Colonic mucosa (tissue), 4 donors: ENCODE results near the gene PSTPIP1. TPM values are rescaled to one million over a fixed set of nuclear protein-coding genes. Genes with fewer than 3 reads are reported as not detected.

Experiments used
- DNase-seq: peaks from one replicate; pipeline ENCODE4 v3.0.0-alpha.2; 2020
- H3K27ac ChIP-seq: fragments of 200-600 bp; one replicate; pipeline ENCODE4 v1.8.0; 2021
- H3K27me3 ChIP-seq: fragments of 200-600 bp; one replicate; pipeline ENCODE4 v1.8.0; 2021
- H3K36me3 ChIP-seq: fragments of 200-600 bp; one replicate; pipeline ENCODE4 v1.8.0; 2021
- H3K4me1 ChIP-seq: fragments of 200-600 bp; one replicate; pipeline ENCODE4 v1.8.0; 2021; ENCODE audit warnings: mild to moderate bottlenecking
- H3K4me3 ChIP-seq: fragments of 200-600 bp; one replicate; pipeline ENCODE4 v1.8.0; 2021
- H3K9ac ChIP-seq, 2 donors: one replicate each; pipeline ENCODE4 v1.7.0; 2013; ENCODE audit warnings: control low read depth in 2 of 2, low read depth in 2 of 2, low read length in 2 of 2
- H3K9me3 ChIP-seq: fragments of 200-600 bp; one replicate; pipeline ENCODE4 v1.8.0; 2021
- intact Hi-C: fragments of 100-400 bp; cut with DNase I; formaldehyde crosslinking; loops from one replicate; pipeline ENCODE4 v1.14.1; 2022
- total RNA-seq, 2 donors: library from RNA; stranded (reverse); fragmentation: NEBNext Ultra II Directional in 1 of 2; extraction: Animal tissue kit (Norgen Biotek cat#: 25700) in 1 of 2; gene quantifications; one replicate each; pipeline ENCODE4 v1.2.1, GENCODE V29; 2021
- TF ChIP-seq, protein P1 (sequence below): fragments of 200-600 bp; IDR thresholded peaks from one replicate; pipeline ENCODE4 v1.8.0; 2022; ENCODE audit warnings: antibody characterized with exemption, mild to moderate bottlenecking
- donor health status: healthy.
- donor health status: DM: no; HTN: no; CAD: no.
- donor health status: DM: no; HTN: no; CAD: no.

The PSTPIP1 gene
- total RNA-seq, 2 donors from 2014 or later, result 3.7 to 4.2 TPM

DNA sequence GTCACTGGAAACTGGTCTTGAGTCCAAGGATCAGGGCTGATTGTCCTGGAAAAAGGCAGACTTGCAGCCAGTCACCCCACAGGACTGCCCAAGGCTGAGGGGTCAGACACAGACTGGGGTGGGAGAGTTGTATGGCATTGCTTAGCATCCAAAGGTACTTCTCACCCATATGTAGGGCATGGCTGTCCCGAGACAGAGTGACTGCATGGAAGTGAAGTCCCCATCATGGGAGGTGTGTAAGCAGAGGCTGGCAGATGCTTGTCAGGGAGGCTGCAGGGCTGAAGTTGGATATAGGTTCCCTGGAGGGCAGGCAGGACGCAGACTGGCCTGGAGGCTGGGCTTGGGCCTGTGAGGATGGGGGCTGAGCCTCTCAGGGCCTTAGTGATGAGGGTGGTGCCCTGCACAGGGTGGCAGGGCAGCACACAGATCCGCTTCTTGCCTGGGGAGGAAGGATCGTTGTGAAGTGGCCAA is 31.1 kb downstream of the PSTPIP1 start:
- intact Hi-C loops, result no loop called here
- Histone ChIP-seq H3K9ac (no peak overlapping the region), H3K4me3 (no peak overlapping the region), H3K27ac (no peak overlapping the region), H3K4me1 (peaks cover 5% of the 10 kb centered on the region), H3K27me3 (no peaks in the 10 kb centered on the region), H3K9me3 (no peaks in the 10 kb centered on the region), H3K36me3 (no peaks in the 10 kb centered on the region)
- TF ChIP-seq, protein P1, sequence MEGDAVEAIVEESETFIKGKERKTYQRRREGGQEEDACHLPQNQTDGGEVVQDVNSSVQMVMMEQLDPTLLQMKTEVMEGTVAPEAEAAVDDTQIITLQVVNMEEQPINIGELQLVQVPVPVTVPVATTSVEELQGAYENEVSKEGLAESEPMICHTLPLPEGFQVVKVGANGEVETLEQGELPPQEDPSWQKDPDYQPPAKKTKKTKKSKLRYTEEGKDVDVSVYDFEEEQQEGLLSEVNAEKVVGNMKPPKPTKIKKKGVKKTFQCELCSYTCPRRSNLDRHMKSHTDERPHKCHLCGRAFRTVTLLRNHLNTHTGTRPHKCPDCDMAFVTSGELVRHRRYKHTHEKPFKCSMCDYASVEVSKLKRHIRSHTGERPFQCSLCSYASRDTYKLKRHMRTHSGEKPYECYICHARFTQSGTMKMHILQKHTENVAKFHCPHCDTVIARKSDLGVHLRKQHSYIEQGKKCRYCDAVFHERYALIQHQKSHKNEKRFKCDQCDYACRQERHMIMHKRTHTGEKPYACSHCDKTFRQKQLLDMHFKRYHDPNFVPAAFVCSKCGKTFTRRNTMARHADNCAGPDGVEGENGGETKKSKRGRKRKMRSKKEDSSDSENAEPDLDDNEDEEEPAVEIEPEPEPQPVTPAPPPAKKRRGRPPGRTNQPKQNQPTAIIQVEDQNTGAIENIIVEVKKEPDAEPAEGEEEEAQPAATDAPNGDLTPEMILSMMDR, result no peak
- DNase-seq, result peak; percentile 15

DNA sequence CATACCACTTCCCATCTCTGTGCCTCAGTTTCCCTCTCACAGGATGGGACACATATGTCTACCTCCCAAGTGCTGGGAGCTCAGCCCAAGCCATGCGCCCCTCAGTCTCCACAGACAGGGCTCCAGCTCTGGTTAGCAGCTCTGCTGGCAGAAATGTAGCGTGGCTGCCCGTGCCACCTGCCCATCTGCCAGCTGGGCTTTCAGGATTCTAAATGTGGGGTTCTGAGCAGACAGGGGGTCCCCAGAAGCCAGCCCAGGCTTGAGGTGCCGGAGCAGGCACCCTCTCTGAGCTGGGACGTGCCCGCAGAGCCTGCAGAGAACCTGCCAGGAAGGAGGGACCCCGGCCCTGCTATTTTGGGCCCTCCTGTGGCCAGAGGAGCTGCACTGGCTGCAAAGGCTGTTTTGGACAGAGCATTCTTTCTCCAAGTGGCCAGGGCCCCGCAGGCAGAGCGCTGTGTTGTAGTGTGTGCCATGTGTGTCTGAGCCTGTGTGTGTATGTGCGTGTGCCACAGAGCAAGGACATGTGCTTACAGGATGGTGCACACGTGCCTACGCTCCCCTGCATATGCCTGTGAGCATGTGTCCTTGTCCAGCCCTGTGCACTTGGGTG is 31.7 kb downstream of the PSTPIP1 start:
- H3K4me3 ChIP-seq, result no peak overlapping the region
- peak; percentile 10 for DNase-seq

DNA sequence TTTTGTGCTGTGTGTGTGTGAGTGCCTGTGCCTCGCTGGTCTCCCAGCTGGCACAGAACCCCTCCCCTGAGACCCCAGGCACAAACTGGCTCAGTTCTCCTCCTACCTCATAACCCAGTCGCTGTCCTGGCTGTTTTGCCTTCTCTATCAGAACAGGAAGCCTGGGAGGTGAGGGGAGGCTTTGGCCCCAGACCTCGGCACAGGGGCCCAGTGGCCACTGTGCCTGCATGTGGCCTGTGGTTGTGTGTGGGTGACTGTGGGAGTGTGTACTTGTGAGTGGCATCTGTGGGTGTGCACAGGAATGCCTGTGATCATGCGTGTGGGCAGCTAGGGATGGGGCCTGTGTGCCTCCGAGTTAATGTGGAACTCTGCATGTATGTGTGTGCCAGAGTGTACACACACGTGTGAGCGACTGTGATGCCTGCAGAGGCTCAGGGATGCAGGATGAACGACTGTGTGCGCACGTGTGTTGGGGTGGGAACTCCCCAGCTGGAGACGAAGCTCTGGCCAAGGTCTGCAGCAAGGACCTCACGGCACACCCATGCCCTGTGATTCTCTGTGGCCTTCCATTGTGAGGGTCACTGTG is 32.3 kb downstream of the PSTPIP1 start:
- Histone ChIP-seq H3K4me3 (no peak overlapping the region), H3K36me3 (no peaks in the 10 kb centered on the region), H3K27ac (no peak overlapping the region), H3K27me3 (no peaks in the 10 kb centered on the region), H3K9me3 (no peaks in the 10 kb centered on the region), H3K4me1 (peaks cover 5% of the 10 kb centered on the region), H3K9ac (no peak overlapping the region)
- intact Hi-C loops, result no loop called here
- DNase-seq, result peak; percentile 15
- TF ChIP-seq, protein P1, result no peak

More for the DNA sequence above, 31.7 kb downstream of the PSTPIP1 start:
- Histone ChIP-seq H3K27ac (no peak overlapping the region), H3K4me1 (peaks cover 5% of the 10 kb centered on the region), H3K27me3 (no peaks in the 10 kb centered on the region), H3K9me3 (no peaks in the 10 kb centered on the region), H3K36me3 (no peaks in the 10 kb centered on the region), H3K9ac (no peak overlapping the region)
- TF ChIP-seq, protein P1, result no peak
- intact Hi-C loops, result no loop called here

DNA sequence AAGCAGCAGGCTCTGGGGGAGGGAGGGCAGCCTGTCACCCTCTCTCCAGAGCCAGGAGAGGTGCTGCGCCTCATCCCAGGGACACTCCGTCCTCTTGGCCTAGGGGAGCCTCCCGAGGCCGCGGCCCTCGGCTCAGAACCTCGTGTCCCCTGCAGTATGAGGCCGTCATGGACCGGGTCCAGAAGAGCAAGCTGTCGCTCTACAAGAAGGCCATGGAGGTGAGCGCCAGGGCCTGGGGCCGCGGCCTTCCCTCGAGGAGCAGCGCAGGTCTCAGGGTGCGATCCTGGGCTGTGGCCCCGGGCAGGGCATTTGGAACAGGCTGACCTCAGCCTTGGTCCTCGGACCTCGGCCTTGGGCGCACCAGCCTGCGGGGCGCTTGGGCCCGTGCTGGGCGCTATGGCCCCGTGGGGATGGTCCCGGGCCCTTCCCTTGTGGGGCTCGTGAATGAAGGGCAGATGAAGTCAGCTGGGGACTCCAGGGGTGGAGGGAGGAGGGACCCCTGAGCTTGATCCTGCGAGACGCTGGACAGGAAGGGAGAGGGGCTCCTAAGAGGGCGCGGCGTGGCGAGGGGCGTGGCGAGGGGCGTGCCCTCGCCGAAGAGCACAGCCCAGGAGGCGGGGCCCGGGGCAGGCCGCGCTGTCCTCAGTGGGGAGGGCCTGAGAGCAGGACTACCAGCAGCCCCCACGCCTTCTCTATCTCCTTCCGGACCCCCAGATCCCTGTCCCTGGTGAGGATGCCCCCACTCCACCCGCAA is 32.9 kb downstream of the PSTPIP1 start:
- H3K9me3 ChIP-seq, result no peaks in the 10 kb centered on the region
- peaks cover 5% of the 10 kb centered on the region for H3K4me1 ChIP-seq
- H3K27me3 ChIP-seq, result no peaks in the 10 kb centered on the region
- H3K4me3 ChIP-seq, result peak overlapping the region; percentile 12
- peak; percentile 26 for DNase-seq
- TF ChIP-seq, protein P1, result no peak
- no peaks in the 10 kb centered on the region for H3K36me3 ChIP-seq
- peak overlapping the region in 1 of 2 donors; percentile 17 for H3K9ac ChIP-seq
- intact Hi-C loops, result no loop called here
- no peak overlapping the region for H3K27ac ChIP-seq

DNA sequence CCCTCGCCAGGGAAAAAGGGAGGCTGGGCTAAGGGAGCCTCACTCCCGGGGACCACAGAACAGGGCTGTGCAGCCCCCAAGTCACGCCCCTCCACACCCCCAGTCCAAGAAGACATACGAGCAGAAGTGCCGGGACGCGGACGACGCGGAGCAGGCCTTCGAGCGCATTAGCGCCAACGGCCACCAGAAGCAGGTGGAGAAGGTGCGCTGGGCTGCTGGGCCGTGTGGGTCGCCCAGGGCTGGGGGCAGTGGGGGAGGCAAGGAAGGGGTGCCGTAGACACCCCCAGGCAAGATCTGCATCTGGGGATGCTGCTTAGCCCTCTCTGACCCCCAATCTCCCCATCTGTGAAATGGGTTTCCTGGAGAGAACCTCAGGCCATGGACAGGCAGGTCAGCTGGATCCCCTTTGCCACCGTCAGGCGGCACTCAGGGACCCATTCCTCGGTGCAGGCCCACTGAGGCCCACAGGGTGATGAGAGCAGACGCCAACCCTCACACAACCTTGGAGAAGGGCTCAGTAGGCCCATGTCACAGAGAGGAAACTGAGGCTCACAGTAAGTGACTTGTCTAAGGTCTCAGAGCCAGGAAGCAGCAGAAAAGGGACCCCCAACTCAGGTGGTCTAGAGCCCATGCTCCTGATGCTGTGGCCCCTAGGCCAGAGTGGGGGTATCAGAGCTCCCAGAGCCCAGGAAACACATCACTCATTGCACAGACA is 33.7 kb downstream of the PSTPIP1 start:
- intact Hi-C loops, result no loop called here
- Histone ChIP-seq H3K9me3 (no peaks in the 10 kb centered on the region), H3K27me3 (no peaks in the 10 kb centered on the region), H3K36me3 (no peaks in the 10 kb centered on the region), H3K4me1 (peaks cover 5% of the 10 kb centered on the region), H3K9ac (peak overlapping the region in 1 of 2 donors; percentile 17), H3K27ac (no peak overlapping the region), H3K4me3 (no peak overlapping the region)
- TF ChIP-seq, protein P1, result no peak
- DNase-seq, result peak; percentile 14
